ENCODE measurements around the gene MYOT.
"Not testable (repeated sequence)": the region's sequence is repeated elsewhere in the genome, so short reads cannot be mapped to it uniquely, and the experiment has no call there.

DNA sequence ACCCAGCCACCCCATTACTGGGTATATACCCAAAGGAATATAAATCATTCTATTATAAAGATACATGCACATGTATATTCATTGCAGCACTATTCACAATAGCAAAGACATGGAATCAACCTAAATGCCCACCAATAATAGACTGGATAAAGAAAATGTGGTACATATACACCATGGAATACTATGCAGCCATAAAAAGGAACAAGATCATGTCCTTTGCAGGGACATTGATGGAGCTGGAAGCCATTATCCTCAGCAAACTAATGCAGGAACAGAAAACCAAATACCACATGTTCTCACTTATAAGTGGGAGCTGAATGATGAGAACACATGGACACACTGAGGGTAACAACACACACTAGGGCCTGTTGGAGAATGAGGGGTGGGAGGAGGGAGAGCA is 14.5 kb upstream of the MYOT start:
- TF ChIP-seq, protein P1, sequence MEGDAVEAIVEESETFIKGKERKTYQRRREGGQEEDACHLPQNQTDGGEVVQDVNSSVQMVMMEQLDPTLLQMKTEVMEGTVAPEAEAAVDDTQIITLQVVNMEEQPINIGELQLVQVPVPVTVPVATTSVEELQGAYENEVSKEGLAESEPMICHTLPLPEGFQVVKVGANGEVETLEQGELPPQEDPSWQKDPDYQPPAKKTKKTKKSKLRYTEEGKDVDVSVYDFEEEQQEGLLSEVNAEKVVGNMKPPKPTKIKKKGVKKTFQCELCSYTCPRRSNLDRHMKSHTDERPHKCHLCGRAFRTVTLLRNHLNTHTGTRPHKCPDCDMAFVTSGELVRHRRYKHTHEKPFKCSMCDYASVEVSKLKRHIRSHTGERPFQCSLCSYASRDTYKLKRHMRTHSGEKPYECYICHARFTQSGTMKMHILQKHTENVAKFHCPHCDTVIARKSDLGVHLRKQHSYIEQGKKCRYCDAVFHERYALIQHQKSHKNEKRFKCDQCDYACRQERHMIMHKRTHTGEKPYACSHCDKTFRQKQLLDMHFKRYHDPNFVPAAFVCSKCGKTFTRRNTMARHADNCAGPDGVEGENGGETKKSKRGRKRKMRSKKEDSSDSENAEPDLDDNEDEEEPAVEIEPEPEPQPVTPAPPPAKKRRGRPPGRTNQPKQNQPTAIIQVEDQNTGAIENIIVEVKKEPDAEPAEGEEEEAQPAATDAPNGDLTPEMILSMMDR (IDR thresholded peaks at IDR 0.05), result not testable (repeated sequence)
- TF ChIP-seq ZFX (IDR thresholded peaks at IDR 0.05; ENCODE audit: borderline replicate concordance), result not testable (repeated sequence)
